ENCODE measurements around the gene ESRRA.

DNA sequence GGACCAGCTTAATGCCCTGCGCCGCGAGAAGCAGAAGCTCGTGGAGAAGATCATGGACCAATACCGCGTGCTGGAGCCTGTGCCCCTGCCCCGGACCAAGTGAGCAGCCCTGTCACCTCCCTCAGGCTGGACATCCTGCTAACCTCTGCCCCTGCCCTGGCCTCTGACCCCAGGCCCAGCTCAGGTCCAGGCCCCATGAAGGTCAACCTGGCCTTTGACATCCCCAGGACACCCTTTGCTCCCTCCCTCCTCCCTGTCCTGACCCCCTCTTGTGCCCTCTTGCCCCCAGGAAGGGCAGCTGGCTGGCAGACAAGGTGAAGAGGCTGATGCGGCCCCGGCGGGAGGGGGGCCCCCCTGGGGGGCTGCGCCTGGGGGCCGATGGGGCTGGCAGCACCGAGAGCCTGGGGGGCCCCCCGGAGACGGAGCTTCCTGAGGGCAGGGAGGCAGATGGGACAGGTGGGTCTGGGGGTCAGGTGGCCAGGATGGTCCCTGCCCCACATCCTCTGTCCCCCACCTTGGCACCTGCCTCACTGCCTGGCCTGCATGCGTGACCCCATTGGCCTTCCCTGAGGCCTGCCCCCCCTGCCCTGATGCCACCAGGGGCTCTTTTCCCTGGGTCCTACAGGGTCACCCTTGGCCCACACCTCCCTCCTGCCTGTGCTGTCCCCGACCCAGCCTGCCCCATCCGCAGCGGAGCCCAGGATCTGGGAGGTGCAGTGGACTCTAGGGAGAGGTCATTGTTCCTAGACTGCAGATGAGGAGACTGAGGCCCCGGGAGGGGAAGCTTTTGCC, 48.6 kb downstream of the ESRRA start:
- TF ChIP-seq, protein P1, sequence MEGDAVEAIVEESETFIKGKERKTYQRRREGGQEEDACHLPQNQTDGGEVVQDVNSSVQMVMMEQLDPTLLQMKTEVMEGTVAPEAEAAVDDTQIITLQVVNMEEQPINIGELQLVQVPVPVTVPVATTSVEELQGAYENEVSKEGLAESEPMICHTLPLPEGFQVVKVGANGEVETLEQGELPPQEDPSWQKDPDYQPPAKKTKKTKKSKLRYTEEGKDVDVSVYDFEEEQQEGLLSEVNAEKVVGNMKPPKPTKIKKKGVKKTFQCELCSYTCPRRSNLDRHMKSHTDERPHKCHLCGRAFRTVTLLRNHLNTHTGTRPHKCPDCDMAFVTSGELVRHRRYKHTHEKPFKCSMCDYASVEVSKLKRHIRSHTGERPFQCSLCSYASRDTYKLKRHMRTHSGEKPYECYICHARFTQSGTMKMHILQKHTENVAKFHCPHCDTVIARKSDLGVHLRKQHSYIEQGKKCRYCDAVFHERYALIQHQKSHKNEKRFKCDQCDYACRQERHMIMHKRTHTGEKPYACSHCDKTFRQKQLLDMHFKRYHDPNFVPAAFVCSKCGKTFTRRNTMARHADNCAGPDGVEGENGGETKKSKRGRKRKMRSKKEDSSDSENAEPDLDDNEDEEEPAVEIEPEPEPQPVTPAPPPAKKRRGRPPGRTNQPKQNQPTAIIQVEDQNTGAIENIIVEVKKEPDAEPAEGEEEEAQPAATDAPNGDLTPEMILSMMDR (IDR thresholded peaks at IDR 0.05): no peak
- TF ChIP-seq EP300 (IDR thresholded peaks at IDR 0.05): no peak

Measured in stomach (tissue), 4 donors.